ENCODE measurements around the gene IL17RC.

DNA sequence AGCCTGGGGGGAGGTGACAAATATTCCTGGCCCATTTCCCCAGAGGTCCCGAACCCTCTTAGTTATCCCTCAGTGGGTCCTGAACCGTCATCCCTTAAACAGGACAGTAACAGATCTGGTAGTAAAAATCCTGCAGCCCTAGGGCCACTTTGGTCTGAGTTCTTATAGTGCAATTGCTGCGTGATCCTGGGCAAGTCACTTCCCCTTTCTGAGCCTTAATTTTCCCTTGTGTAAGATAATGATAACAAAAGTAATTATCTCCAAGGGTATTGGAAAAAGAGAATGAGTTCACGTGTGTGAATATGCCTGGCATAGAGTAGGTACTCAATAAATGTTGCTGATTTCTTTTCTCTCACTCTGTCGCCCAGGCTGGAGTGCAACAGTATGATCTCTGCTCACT is 29.4 kb upstream of the IL17RC start:
- TF ChIP-seq, protein P1, sequence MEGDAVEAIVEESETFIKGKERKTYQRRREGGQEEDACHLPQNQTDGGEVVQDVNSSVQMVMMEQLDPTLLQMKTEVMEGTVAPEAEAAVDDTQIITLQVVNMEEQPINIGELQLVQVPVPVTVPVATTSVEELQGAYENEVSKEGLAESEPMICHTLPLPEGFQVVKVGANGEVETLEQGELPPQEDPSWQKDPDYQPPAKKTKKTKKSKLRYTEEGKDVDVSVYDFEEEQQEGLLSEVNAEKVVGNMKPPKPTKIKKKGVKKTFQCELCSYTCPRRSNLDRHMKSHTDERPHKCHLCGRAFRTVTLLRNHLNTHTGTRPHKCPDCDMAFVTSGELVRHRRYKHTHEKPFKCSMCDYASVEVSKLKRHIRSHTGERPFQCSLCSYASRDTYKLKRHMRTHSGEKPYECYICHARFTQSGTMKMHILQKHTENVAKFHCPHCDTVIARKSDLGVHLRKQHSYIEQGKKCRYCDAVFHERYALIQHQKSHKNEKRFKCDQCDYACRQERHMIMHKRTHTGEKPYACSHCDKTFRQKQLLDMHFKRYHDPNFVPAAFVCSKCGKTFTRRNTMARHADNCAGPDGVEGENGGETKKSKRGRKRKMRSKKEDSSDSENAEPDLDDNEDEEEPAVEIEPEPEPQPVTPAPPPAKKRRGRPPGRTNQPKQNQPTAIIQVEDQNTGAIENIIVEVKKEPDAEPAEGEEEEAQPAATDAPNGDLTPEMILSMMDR (IDR thresholded peaks at IDR 0.05): no peak
- TF ChIP-seq EZH2phosphoT487 (IDR thresholded peaks at IDR 0.05): no peak
